Esophagus squamous epithelium (tissue), 5 donors: ENCODE results near the gene CD180. TPM values are rescaled to one million over a fixed set of nuclear protein-coding genes. Genes with fewer than 3 reads are reported as not detected.

Source experiments
- DNase-seq: peaks from one replicate; lab custom pipeline; 2025; lab: John Stamatoyannopoulos, UW
- H3K27ac ChIP-seq, 4 donors: fragments of 200-600 bp; sonication (generic); one replicate each; pipeline ENCODE4 v1.5.1; 2016 to 2019; ENCODE audit warnings: mild to moderate bottlenecking in 1 of 4
- H3K27me3 ChIP-seq, 4 donors: fragments of 200-600 bp; sonication (generic); 1 replicate in 3 of 4; 2 replicates in 1 of 4; pipeline versions ENCODE4 v1.5.1 to v1.6.0; 2017 to 2021; ENCODE audit warnings: antibody characterized with exemption in 1 of 4
- H3K36me3 ChIP-seq, 3 donors: fragments of 200-600 bp; sonication (generic); one replicate each; pipeline ENCODE4 v1.5.1; 2016 to 2019
- H3K4me1 ChIP-seq, 3 donors: fragments of 200-600 bp; sonication (generic); one replicate each; pipeline ENCODE4 v1.5.1; 2017 to 2019
- H3K4me3 ChIP-seq, 4 donors: fragments of 200-600 bp; sonication (generic); 1 replicate in 3 of 4; 2 replicates in 1 of 4; pipeline ENCODE4 v1.5.1; 2016 to 2019; ENCODE audit warnings: mild to moderate bottlenecking in 2 of 4, moderate library complexity in 1 of 4
- H3K9me3 ChIP-seq, 3 donors: fragments of 200-600 bp; sonication (generic); one replicate each; pipeline ENCODE4 v1.5.1; 2016 to 2019
- POLR2A ChIP-seq, 4 donors: fragments of 450-650 bp; IDR thresholded peaks; one replicate each; pipeline ENCODE4 v1.6.1; 2017; ENCODE audit warnings: antibody characterized with exemption in 4 of 4, mild to moderate bottlenecking in 4 of 4, moderate library complexity in 3 of 4
- WGBS, 2 donors: methylation state at CpG; one replicate each; pipeline ENCODE4 v1.1.5; 2018; 5-methylcytosine and 5-hydroxymethylcytosine counted together
- intact Hi-C: fragments of 100-400 bp; cut with DNase I; formaldehyde crosslinking; loops from one replicate; pipeline ENCODE4 v1.15.0; 2022
- total RNA-seq, 4 donors: library from RNA; depleted of rRNA; stranded (reverse); fragments of >200 nt; gene quantifications; one replicate each; pipeline ENCODE4 v1.1.0, GENCODE V29; 2016
- TF ChIP-seq, protein P1 (sequence below), 6 experiments: fragments of 450-650 bp in 4 of 6; fragments of 200-600 bp in 2 of 6; sonication (generic) in 2 of 6; IDR thresholded peaks; one replicate each; pipeline ENCODE4 v1.5.1; 2016 to 2019; ENCODE audit warnings: antibody characterized with exemption in 6 of 6, mild to moderate bottlenecking in 4 of 6, moderate library complexity in 4 of 6
- donor health status: DM: yes; HTN: yes; CAD: no.

Gene CD180
- total RNA-seq: 1 to 10 TPM in 1 of 4 donors, under 1 TPM in 2, not detected in 1; 0.13 to 1.3 (median 0.95) TPM

DNA sequence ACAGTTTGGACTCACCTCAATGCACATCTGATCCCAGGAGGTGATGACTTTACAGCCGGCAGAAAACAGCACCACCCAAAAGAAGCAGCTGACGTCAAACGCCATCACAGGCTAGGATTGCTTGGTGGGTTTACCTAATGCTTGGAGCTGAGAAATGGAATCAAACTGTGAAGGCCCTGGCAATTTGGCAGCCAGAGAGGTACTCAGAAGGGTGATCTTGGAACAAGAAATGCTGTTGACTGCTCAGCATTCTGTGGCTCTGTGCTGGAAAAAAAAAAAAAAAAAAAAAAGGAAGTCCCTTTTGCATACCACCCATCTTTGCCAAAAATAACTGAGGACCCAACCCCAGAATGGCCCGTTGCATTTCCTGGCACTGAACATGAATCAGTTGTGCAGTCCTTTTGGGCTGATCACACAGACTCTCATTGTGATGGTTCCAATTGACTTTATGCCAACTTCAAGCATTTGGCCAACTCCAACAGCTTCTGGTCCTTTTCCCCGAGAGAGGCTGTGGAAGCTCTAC, at the start of gene CD180:
Gene CD180, minus strand, starts transcription at position 263 of the 523 bp plus-strand sequence. Its CDS starts 158 bp downstream, at position 105.
- Histone ChIP-seq H3K9me3 (no peaks in the 10 kb centered on the region), H3K4me1 (peaks cover 0 to 14% (median 11%) of the 10 kb centered on the region in 3 donors), H3K36me3 (no peaks in the 10 kb centered on the region), H3K27me3 (no peaks in the 10 kb centered on the region), H3K27ac (peak within 1 kb of the TSS in 2 of 4 donors; percentile 7 to 21), H3K4me3 (peak within 1 kb of the TSS in 1 of 4 donors; percentile 35)
- WGBS, 2 donors: 60 to 71% methylated on average over 4 to 5 of the region's 5 CpGs
- intact Hi-C loops: no loop called here
- no peak for TF ChIP-seq POLR2A (IDR thresholded peaks at IDR 0.05)
- TF ChIP-seq, protein P1, sequence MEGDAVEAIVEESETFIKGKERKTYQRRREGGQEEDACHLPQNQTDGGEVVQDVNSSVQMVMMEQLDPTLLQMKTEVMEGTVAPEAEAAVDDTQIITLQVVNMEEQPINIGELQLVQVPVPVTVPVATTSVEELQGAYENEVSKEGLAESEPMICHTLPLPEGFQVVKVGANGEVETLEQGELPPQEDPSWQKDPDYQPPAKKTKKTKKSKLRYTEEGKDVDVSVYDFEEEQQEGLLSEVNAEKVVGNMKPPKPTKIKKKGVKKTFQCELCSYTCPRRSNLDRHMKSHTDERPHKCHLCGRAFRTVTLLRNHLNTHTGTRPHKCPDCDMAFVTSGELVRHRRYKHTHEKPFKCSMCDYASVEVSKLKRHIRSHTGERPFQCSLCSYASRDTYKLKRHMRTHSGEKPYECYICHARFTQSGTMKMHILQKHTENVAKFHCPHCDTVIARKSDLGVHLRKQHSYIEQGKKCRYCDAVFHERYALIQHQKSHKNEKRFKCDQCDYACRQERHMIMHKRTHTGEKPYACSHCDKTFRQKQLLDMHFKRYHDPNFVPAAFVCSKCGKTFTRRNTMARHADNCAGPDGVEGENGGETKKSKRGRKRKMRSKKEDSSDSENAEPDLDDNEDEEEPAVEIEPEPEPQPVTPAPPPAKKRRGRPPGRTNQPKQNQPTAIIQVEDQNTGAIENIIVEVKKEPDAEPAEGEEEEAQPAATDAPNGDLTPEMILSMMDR (IDR thresholded peaks at IDR 0.05): no peak
- no peak for DNase-seq

DNA sequence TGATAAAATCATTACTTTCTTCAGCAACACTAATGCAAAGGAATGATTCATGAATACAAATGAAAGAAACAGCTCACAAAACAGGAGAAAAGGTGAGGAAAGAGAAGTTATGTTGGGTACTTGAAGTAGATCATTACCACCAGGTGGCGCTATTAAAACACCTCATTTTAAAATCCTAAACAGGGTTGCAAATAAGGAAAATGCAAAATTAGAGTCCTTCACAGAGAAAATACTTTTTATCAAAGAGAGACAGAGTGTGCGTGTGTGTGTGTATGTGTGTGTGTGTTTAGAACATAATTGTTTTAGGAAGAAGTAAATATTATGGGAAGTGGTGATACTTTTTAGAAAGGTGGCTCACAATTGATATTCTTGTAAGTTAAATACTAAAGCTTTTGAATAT, 49.5 kb upstream of the CD180 start:
- Histone ChIP-seq H3K9me3 (no peaks in the 10 kb centered on the region), H3K36me3 (no peaks in the 10 kb centered on the region), H3K27ac (peak overlapping the region; percentile 22 to 77 (median 68)), H3K4me1 (peaks cover 5 to 57% (median 17%) of the 10 kb centered on the region in 3 donors), H3K27me3 (no peaks in the 10 kb centered on the region), H3K4me3 (no peak overlapping the region)
- intact Hi-C loops: no loop called here
- no peak for TF ChIP-seq POLR2A (IDR thresholded peaks at IDR 0.05)
- TF ChIP-seq, protein P1 (IDR thresholded peaks at IDR 0.05): peak; percentile 59 to 95 (median 76)
- DNase-seq: no peak
- WGBS, 2 donors: 0 to 2% methylated on average over 2 of the region's 2 CpGs

DNA sequence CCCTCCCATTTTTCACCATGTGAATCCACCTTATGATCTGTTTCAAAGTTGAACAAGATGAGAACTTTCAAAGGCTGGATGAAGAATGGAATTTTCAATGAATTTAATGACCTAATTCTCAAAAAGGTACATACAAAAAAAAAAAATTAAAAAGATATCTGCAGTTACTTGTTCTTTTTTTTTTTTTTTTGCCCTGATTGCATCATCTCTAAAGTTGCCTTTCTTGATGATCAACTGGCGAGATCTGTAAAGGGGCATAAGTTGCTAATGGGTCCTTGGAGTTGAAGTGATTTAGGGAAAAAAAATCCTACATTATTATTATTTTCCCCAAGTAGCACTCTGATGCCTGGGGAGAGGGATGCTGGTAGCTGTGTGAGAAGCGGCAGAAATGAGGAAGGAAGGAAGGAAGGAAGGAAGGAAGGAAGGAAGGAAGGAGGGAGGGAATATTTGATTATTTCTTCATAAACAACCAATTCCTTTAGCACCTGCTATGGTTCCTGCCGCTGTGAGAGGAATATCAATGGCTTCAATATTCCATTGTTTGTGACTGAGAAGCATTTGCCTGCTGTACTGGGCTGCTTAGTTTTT, 48.8 kb upstream of the CD180 start:
- WGBS, 2 donors: 55 to 56% methylated on average over 3 of the region's 3 CpGs
- peaks cover 5 to 57% (median 17%) of the 10 kb centered on the region in 3 donors for H3K4me1 ChIP-seq
- intact Hi-C loops: no loop called here
- DNase-seq: no peak
- H3K36me3 ChIP-seq: no peaks in the 10 kb centered on the region
- H3K9me3 ChIP-seq: no peaks in the 10 kb centered on the region
- H3K27ac ChIP-seq: peak overlapping the region; percentile 22 to 77 (median 68)
- TF ChIP-seq, protein P1 (IDR thresholded peaks at IDR 0.05): no peak
- no peak for TF ChIP-seq POLR2A (IDR thresholded peaks at IDR 0.05)
- no peaks in the 10 kb centered on the region for H3K27me3 ChIP-seq
- no peak overlapping the region for H3K4me3 ChIP-seq

DNA sequence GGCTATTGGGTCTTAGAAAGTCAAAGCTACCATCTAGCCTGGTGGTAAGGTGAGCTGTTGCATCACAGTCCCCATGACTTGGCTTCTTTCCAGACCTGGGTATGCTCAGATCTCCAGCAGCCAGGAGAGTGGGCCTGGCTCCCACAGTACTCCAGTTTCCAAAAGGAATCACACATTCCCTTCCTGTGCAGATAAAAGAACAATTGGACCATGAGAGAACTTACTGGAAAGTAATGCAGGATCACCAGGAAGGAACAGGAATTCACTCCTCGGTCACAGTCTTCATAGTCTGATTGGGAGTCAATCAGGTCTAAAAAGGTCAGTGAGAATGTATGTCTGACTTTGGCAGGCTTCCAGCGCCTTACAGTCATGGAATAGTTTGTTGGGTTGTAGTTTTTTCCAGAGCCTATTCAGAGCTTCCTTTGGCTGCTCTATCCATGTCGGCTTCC, 47.8 kb upstream of the CD180 start:
- Histone ChIP-seq H3K27ac (peak overlapping the region in 3 of 4 donors; percentile 47 to 77 (median 61)), H3K36me3 (no peaks in the 10 kb centered on the region), H3K9me3 (no peaks in the 10 kb centered on the region), H3K4me1 (peaks cover 5 to 53% (median 14%) of the 10 kb centered on the region in 3 donors), H3K27me3 (no peaks in the 10 kb centered on the region), H3K4me3 (no peak overlapping the region)
- intact Hi-C loops: no loop called here
- no peak for DNase-seq
- TF ChIP-seq, protein P1 (IDR thresholded peaks at IDR 0.05): no peak
- TF ChIP-seq POLR2A (IDR thresholded peaks at IDR 0.05): no peak
- WGBS, 2 donors: 60 to 88% methylated on average over 3 of the region's 3 CpGs

DNA sequence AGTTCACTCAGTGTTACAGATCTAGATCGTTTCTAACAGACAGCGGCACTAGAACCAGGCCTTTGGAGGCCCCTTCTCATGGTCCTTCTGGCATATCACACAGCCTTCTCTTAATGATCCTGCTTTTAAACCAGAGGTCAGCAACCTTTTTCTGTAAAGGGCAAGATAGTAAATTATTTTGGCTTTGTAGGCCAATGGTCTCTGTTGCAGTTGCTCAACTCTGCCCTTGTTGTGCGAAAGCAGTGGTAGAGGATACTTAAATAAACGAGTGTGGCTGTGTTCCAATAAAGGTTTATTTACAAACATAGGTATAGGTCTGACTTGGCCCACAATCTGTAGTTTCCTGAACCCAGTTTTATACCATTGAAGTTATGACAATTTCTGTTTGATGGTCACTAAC, 47.3 kb upstream of the CD180 start:
- intact Hi-C loops: no loop called here
- no peaks in the 10 kb centered on the region for H3K27me3 ChIP-seq
- no peak overlapping the region for H3K4me3 ChIP-seq
- peak overlapping the region in 2 of 4 donors; percentile 47 to 77 for H3K27ac ChIP-seq
- DNase-seq: no peak
- TF ChIP-seq, protein P1 (IDR thresholded peaks at IDR 0.05): no peak
- no peak for TF ChIP-seq POLR2A (IDR thresholded peaks at IDR 0.05)
- 96 to 98% methylated on average over 4 of the region's 4 CpGs for WGBS, 2 donors
- no peaks in the 10 kb centered on the region for H3K36me3 ChIP-seq
- H3K9me3 ChIP-seq: no peaks in the 10 kb centered on the region
- H3K4me1 ChIP-seq: peaks cover 5 to 49% (median 14%) of the 10 kb centered on the region in 3 donors
